GM23338 (cell line): ENCODE measurements around the gene JAKMIP1. TPM values are rescaled to one million over a fixed set of nuclear protein-coding genes. Genes with fewer than 3 reads are reported as not detected.

ENCODE experiments used
- ATAC-seq: fragments of 200-7000 bp; cut with Tn5 transposase; 3 replicates; pipeline ENCODE4 v1.9.1; 2020
- DNase-seq: peaks from one replicate; pipeline ENCODE4 v3.0.0-alpha.2; 2015; ENCODE audit warnings: low spot score
- H2AFZ ChIP-seq: fragments of 200-600 bp; sonication (generic); 2 replicates; pipeline ENCODE4 v1.8.0; 2016; ENCODE audit warnings: antibody characterized with exemption, mild to moderate bottlenecking, moderate library complexity
- H3F3A ChIP-seq: fragments of 200-600 bp; sonication (generic); replicated peaks from 2 replicates; pipeline ENCODE4 v1.8.0; 2017; ENCODE audit warnings: antibody characterized with exemption, mixed run types, low read depth
- H3K27ac ChIP-seq: fragments of 200-600 bp; sonication (generic); 2 replicates; pipeline ENCODE4 v1.6.1; 2016; ENCODE audit warnings: low read depth
- H3K27me3 ChIP-seq: fragments of 200-600 bp; sonication (generic); 2 replicates; pipeline ENCODE4 v1.8.0; 2016; ENCODE audit warnings: mild to moderate bottlenecking, mixed run types, moderate library complexity; ENCODE audit not compliant: insufficient read depth
- H3K36me3 ChIP-seq: fragments of 200-600 bp; sonication (generic); 2 replicates; pipeline ENCODE4 v1.8.0; 2016; ENCODE audit warnings: mild to moderate bottlenecking; ENCODE audit not compliant: insufficient read depth
- H3K4me1 ChIP-seq: fragments of 200-600 bp; sonication (generic); 2 replicates; pipeline ENCODE4 v1.8.0; 2016; ENCODE audit warnings: mild to moderate bottlenecking, moderate library complexity; ENCODE audit not compliant: insufficient read depth
- H3K4me2 ChIP-seq: fragments of 200-600 bp; sonication (generic); 2 replicates; pipeline ENCODE4 v1.7.1; 2017; ENCODE audit warnings: mixed run types
- H3K4me3 ChIP-seq: fragments of 200-600 bp; sonication (generic); 2 replicates; pipeline ENCODE4 v1.6.1; 2016; ENCODE audit warnings: mixed run types
- H3K79me2 ChIP-seq: fragments of 200-600 bp; sonication (generic); replicated peaks from 2 replicates; pipeline ENCODE4 v1.8.0; 2017; ENCODE audit warnings: mild to moderate bottlenecking; ENCODE audit not compliant: insufficient read depth
- H3K9me2 ChIP-seq: fragments of 200-600 bp; sonication (generic); 2 replicates; pipeline ENCODE4 v1.8.0; 2017; ENCODE audit not compliant: insufficient read depth
- H4K20me1 ChIP-seq: fragments of 200-600 bp; sonication (generic); replicated peaks from 2 replicates; pipeline ENCODE4 v1.8.0; 2017; ENCODE audit warnings: mild to moderate bottlenecking; ENCODE audit not compliant: insufficient read depth
- H3K27ac Mint-ChIP-seq: 2 replicates; pipeline ENCODE4 v1.8.0; 2020; ENCODE audit warnings: inconsistent platforms, mild to moderate bottlenecking, moderate library complexity, mixed read lengths
- H3K27me3 Mint-ChIP-seq: 3 replicates; pipeline ENCODE4 v1.8.0; 2022; ENCODE audit warnings: low read depth, mild to moderate bottlenecking, moderate library complexity, mixed read lengths, inconsistent platforms; ENCODE audit not compliant: insufficient read depth, poor library complexity
- H3K36me3 Mint-ChIP-seq: 3 replicates; pipeline ENCODE4 v1.8.0; 2021; ENCODE audit warnings: low read depth, mild to moderate bottlenecking, inconsistent platforms, moderate library complexity, mixed read lengths
- H3K4me1 Mint-ChIP-seq: 3 replicates; pipeline ENCODE4 v1.8.0; 2020; ENCODE audit warnings: mild to moderate bottlenecking, inconsistent platforms, mixed read lengths
- H3K4me3 Mint-ChIP-seq: 3 replicates; pipeline ENCODE4 v1.8.0; 2021; ENCODE audit warnings: moderate library complexity, mild to moderate bottlenecking, inconsistent platforms, mixed read lengths
- H3K9me3 Mint-ChIP-seq: 3 replicates; pipeline ENCODE4 v1.8.0; 2020; ENCODE audit warnings: moderate library complexity, mild to moderate bottlenecking, inconsistent platforms, mixed read lengths
- CREB1 ChIP-seq: fragments of 250-450 bp; sonication (Bioruptor Pico); IDR thresholded peaks from 2 replicates; pipeline ENCODE4 v1.5.0; 2020; ENCODE audit warnings: low read depth, mild to moderate bottlenecking, moderate library complexity
- EZH2 ChIP-seq: fragments of 200-600 bp; sonication (generic); IDR thresholded peaks from one replicate; pipeline ENCODE4 v1.8.0; 2017; ENCODE audit warnings: antibody characterized with exemption, mild to moderate bottlenecking, low read depth; ENCODE audit not compliant: unreplicated experiment
- JUNB ChIP-seq: IDR thresholded peaks from one replicate; pipeline ENCODE4 v1.6.1; 2016; ENCODE audit warnings: antibody characterized with exemption; ENCODE audit not compliant: unreplicated experiment
- NANOG ChIP-seq: IDR thresholded peaks from 2 replicates; pipeline ENCODE4 v1.6.1; 2016; ENCODE audit warnings: antibody characterized with exemption, borderline replicate concordance
- POLR2AphosphoS5 ChIP-seq: IDR thresholded peaks from 2 replicates; pipeline ENCODE4 v1.6.1; 2016; ENCODE audit warnings: antibody characterized with exemption, low read depth
- STAT1 ChIP-seq: IDR thresholded peaks from one replicate; pipeline ENCODE4 v1.6.1; 2016; ENCODE audit warnings: antibody characterized with exemption; ENCODE audit not compliant: unreplicated experiment
- ZNF114 ChIP-seq: fragments of 250-450 bp; sonication (Bioruptor Pico); IDR thresholded peaks from 2 replicates; pipeline ENCODE4 v1.5.0; 2020; ENCODE audit warnings: mild to moderate bottlenecking, moderate library complexity
- ZNF331 ChIP-seq: fragments of 250-450 bp; sonication (Bioruptor Pico); IDR thresholded peaks from 2 replicates; pipeline ENCODE4 v1.5.0; 2020; ENCODE audit warnings: low read depth, mild to moderate bottlenecking, moderate library complexity
- ZNF462 ChIP-seq: fragments of 250-450 bp; sonication (Bioruptor Pico); IDR thresholded peaks from 2 replicates; pipeline ENCODE4 v1.5.0; 2020; ENCODE audit warnings: mild to moderate bottlenecking, moderate library complexity
- polyA plus RNA-seq: library from polyadenylated mRNA; unstranded; fragments of >200 nt; fragmentation: Nextera tagmentation; extraction: Ambion mirVana; gene quantifications from 2 replicates; pipeline ENCODE4 v1.2.1, GENCODE V29; 2016
- total RNA-seq: library from RNA; depleted of rRNA; stranded (reverse); fragments of >200 nt; shearing (Covaris generic); gene quantifications from 2 replicates; pipeline ENCODE4 v1.2.3, GENCODE V29; 2014
- TF ChIP-seq, protein P1 (sequence below), 2 experiments: fragments of 200-600 bp in 1 of 2; sonication (generic) in 1 of 2; conservative IDR thresholded peaks; 2 replicates each; pipeline versions ENCODE4 v1.5.1 to v1.6.1; 2016 to 2017; ENCODE audit warnings: antibody characterized with exemption in 2 of 2, low read depth in 2 of 2, mild to moderate bottlenecking in 2 of 2, moderate library complexity in 1 of 2
- TF ChIP-seq, protein P2 (sequence below): IDR thresholded peaks from 2 replicates; pipeline ENCODE4 v1.6.1; 2016; ENCODE audit warnings: antibody characterized with exemption

JAKMIP1 gene
- total and polyA plus RNA-seq, 2 experiments from 2014 or later, result 4.6 to 5.1 TPM

DNA sequence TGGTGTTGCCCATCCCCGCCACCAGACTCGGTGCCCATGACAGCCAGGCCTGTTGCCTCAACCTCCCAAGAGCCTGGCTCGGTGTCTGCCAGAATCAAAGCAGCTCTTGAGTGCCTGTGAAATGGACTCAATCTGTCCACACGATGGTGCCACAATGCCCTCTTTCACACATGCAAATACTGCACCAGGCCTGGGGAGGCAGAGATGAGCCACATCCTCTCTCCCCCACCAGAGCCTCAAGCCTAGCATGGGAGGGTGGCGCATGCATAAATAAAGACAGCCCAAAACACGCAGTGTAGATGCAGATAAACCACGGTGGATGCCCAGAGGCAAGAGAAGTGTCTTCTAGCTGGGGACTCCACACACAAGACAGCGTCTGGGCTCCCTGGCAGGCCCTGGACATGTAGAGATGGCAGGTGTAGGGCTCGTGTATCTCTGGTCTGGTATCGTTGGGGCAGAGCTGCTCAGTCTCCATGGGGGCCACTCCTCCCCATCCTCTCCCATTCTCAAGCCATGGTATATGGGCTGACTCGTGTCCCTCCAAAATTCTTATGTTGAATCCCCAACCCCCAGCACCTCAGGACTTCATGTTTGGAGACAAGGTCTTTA, 65.6 kb downstream of the JAKMIP1 start:
- H3K4me1 Mint-ChIP-seq, result peaks cover 17% of the 10 kb centered on the region
- peaks cover 6% of the 10 kb centered on the region for H3K27me3 Mint-ChIP-seq
- no peaks in the 10 kb centered on the region for H3F3A ChIP-seq
- H4K20me1 ChIP-seq, result no peaks in the 10 kb centered on the region; the same call in 1 of the 2 replicates
- H3K9me3 Mint-ChIP-seq, result peaks cover 3% of the 10 kb centered on the region; the same call in 2 of the 3 replicates
- no peaks in the 10 kb centered on the region for H3K27me3 ChIP-seq
- H3K4me1 ChIP-seq, result no peaks in the 10 kb centered on the region; the same call in 1 of the 2 replicates
- no peak for TF ChIP-seq EZH2
- TF ChIP-seq, protein P1, sequence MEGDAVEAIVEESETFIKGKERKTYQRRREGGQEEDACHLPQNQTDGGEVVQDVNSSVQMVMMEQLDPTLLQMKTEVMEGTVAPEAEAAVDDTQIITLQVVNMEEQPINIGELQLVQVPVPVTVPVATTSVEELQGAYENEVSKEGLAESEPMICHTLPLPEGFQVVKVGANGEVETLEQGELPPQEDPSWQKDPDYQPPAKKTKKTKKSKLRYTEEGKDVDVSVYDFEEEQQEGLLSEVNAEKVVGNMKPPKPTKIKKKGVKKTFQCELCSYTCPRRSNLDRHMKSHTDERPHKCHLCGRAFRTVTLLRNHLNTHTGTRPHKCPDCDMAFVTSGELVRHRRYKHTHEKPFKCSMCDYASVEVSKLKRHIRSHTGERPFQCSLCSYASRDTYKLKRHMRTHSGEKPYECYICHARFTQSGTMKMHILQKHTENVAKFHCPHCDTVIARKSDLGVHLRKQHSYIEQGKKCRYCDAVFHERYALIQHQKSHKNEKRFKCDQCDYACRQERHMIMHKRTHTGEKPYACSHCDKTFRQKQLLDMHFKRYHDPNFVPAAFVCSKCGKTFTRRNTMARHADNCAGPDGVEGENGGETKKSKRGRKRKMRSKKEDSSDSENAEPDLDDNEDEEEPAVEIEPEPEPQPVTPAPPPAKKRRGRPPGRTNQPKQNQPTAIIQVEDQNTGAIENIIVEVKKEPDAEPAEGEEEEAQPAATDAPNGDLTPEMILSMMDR (conservative IDR thresholded peaks at IDR 0.05; ENCODE audit: low read depth in 2 of 2), result peak; percentile 16 to 53; a peak in 2 of 4 replicates
- no peak overlapping the region for H3K4me3 Mint-ChIP-seq
- H3K9me2 ChIP-seq, result no peaks in the 10 kb centered on the region; the same call in 1 of the 2 replicates
- no peaks in the 10 kb centered on the region for H3K79me2 ChIP-seq
- no peak overlapping the region for H3K27ac Mint-ChIP-seq
- no peaks in the 10 kb centered on the region for H3K36me3 ChIP-seq
- H3K4me3 ChIP-seq, result no peak overlapping the region
- peaks cover 3% of the 10 kb centered on the region; the same call in 2 of the 3 replicates for H3K36me3 Mint-ChIP-seq
- no peak overlapping the region for H2AFZ ChIP-seq
- no peak overlapping the region for H3K27ac ChIP-seq
- no peak overlapping the region for H3K4me2 ChIP-seq
- ATAC-seq (peak; percentile 73), DNase-seq (peak; percentile 11)

- DNase-seq, result no peak
- ATAC-seq, result no peak
- TF ChIP-seq, protein P2, sequence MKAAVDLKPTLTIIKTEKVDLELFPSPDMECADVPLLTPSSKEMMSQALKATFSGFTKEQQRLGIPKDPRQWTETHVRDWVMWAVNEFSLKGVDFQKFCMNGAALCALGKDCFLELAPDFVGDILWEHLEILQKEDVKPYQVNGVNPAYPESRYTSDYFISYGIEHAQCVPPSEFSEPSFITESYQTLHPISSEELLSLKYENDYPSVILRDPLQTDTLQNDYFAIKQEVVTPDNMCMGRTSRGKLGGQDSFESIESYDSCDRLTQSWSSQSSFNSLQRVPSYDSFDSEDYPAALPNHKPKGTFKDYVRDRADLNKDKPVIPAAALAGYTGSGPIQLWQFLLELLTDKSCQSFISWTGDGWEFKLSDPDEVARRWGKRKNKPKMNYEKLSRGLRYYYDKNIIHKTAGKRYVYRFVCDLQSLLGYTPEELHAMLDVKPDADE, result no peak
- TF ChIP-seq ZNF331 (CRISPR knock-in tag) (no peak), ZNF462 (no peak), JUNB (no peak), POLR2AphosphoS5 (no peak), EZH2 (no peak), CREB1 (CRISPR knock-in tag) (no peak), ZNF114 (CRISPR knock-in tag) (no peak), STAT1 (no peak), NANOG (no peak)
Measured at GRCh38 chr4:6132716-6133115, 67.6 kb downstream of the JAKMIP1 start.

More at GRCh38 chr4:6132716-6133115, 67.6 kb downstream of the JAKMIP1 start:
- Mint-ChIP-seq H3K4me3 (no peak overlapping the region), H3K36me3 (peaks cover 3% of the 10 kb centered on the region; the same call in 2 of the 3 replicates), H3K27me3 (peaks cover 6% of the 10 kb centered on the region), H3K27ac (no peak overlapping the region), H3K9me3 (peaks cover 3% of the 10 kb centered on the region; the same call in 2 of the 3 replicates), H3K4me1 (peaks cover 17% of the 10 kb centered on the region)
- Histone ChIP-seq H4K20me1 (no peaks in the 10 kb centered on the region; the same call in 1 of the 2 replicates), H3K79me2 (no peaks in the 10 kb centered on the region), H3K9me2 (no peaks in the 10 kb centered on the region; the same call in 1 of the 2 replicates), H3K4me2 (no peak overlapping the region), H2AFZ (no peak overlapping the region), H3K27ac (no peak overlapping the region), H3K4me3 (no peak overlapping the region), H3K36me3 (no peaks in the 10 kb centered on the region), H3K27me3 (no peaks in the 10 kb centered on the region), H3K4me1 (no peaks in the 10 kb centered on the region; the same call in 1 of the 2 replicates), H3F3A (no peaks in the 10 kb centered on the region)
